DND-41 (cell line): Measurements from ENCODE around the gene ZMIZ2.

Experiments
- CTCF ChIP-seq: IDR thresholded peaks from 2 replicates; pipeline ENCODE4 v1.5.1; 2012; ENCODE audit warnings: borderline replicate concordance, low read length, moderate library complexity, mild to moderate bottlenecking; ENCODE audit not compliant: poor library complexity, severe bottlenecking; ENCODE audit errors: extremely low read depth
- EZH2 ChIP-seq: IDR thresholded peaks from 3 replicates; pipeline ENCODE4 v1.6.1; 2012; ENCODE audit warnings: borderline replicate concordance, low read depth, mild to moderate bottlenecking, moderate library complexity, low read length, inconsistent platforms; ENCODE audit not compliant: severe bottlenecking

GRCh38 chr7:44764665-44765578 is 16.3 kb downstream of the ZMIZ2 start:
- TF ChIP-seq EZH2, result no peak
- no peak for TF ChIP-seq CTCF
